HG03520 (cell line): ENCODE data around the gene JTB.

Source experiments
- ATAC-seq: cut with Tn5 transposase; IDR thresholded peaks from one replicate; pipeline ENCODE4 v1.9.1; 2021; ENCODE audit warnings: mild to moderate bottlenecking, moderate library complexity; ENCODE audit not compliant: unreplicated experiment

Gene JTB

DNA sequence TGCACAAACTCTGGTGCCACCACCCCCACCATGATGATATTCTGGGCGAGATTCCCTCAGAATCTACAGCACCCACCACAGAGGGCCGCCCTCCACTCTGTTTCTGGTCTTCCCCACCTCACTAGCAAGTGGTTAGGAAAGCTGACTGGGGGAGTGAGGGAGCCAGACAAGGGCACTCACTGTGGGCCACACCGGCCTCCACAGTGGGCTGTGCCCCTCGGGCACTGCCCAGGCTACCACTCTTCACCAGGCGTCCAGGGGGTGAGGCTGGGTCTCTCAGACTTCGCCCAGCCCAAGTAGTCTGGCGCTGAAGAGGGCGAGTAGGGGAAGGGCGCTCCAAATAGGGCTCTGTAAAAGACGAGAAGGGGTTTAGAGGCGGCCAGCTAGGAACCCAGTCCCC is 43.5 kb downstream of the JTB start:
- ATAC-seq, result no peak

DNA sequence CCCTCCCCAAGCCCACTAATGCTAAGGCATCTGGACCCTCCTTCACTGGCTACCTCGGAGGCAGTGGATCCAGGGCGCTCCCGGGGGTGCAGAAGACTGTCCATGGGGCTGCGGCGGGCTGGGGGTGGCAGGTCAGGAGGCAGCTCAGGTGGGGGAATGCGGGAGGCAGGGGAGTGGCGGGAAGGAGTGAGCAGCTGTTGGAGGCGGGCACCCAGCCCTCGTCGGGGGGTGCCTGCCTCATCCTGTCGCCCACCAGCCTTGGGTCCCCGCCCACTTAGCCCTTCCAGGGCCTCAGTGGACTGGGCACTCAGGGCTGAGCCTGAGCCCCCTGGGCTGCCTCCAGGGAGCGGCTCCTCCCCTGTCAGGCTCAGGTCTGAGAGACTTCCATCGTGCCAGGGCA is 44.0 kb downstream of the JTB start:
- no peak for ATAC-seq

DNA sequence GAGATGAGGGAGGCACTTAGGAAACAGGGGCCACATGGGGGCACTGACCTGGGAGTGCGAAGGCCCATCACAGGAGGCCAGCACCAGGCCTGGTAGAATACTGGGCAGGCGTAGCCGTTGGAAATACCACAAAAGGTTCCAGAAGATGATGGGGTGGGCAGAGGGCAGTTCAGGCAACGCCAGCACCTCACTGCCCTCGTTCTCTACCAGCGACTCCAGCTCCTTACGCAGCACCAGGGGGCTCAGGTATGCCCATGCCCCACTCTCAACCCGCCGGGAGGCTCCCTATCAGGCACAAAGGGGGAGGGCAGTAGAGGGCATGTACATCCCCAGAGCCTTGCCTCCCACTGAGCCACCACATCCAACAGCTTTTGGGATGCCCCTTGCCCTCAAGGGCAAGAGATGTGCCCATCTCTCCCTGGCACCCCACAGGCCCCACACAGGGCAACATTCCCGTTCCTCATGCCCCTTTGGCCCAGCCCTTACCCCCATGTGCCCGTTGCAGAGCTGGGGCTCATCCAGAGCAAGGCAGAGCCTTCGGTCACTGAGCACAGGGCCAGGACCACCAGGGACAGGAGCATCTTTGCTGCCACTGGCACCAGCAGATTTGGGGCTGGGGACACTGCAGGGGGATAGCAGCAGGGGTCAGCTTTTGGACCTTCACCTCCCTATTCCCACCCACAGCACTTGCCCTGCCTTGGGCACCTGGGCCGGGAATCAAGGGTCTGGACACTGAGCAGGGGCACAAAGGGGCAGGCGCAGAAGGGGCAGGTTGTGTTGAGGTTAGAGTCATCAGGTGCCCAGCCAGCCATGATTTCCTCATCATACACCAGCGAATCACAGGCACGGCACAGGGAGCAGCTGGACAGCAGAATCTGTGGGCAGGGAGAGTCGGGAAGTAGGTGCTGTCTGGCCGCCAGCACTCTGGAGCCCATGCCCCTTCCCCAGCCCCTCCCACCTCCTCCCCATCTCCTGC is 45.0 kb downstream of the JTB start:
- no peak for ATAC-seq

DNA sequence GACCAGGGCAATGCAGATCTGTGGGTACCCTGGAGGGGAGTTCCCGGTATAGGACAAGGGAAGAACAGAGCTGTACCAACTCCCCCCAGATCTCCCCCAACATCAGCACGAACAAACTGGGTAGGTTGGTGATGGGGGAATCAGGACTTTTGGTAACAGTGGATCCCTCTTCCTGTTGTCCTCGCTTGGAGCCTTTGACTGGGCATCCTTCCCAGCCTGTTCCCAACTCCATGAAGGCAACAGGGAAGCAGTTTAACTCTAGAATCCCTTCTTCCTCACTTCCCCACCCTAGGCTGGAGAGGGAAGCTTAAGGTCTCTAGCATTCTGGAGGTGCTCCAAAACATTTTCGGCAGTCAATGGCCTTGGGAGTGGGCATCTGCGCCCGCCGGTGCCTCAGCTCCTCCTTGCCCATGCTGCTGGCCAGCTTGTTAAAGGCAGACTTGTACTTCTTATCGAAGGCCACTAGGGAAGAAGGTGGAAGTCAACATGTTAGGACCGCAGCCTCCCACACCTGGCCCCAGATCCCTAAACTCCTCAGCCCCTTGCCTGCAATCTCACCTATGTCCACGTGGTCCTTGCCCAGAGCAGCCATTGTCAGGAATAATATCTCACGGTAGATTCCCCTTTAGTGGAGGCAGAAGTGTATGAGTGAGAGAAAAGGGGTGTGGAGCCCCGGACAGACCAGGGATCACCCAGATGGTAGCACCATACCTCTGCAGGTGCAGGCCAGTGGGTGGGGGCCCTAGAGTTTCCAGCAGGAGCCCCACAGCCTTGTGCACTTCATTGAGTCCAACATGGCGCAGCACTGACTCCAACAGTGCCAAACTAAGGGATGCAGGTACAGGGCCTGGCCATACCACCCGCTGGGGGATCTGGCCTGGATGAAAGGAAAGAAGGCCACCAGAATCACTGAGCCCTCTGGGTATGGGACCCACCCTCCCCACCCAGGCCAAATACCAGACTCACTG is 47.2 kb downstream of the JTB start:
- no peak for ATAC-seq

DNA sequence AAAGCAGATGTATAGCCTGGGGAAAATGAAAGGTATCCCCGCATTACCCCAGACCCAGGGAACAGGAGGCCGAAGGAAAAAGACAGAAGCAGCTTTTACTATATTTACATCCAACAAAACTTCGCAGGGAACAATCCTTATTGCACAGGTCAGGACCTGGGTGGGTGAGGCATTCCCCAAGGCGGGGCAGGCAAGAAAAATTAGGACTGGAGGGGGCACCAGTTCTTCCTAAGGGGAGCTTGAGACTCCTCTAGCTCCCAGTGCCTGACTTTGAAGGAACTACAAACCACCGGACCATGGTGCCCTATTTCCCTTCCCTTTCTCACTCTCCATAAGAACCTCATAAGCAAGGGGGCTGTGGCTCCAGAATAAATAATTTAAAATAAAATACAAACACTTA is 48.0 kb downstream of the JTB start:
- ATAC-seq, result no peak

DNA sequence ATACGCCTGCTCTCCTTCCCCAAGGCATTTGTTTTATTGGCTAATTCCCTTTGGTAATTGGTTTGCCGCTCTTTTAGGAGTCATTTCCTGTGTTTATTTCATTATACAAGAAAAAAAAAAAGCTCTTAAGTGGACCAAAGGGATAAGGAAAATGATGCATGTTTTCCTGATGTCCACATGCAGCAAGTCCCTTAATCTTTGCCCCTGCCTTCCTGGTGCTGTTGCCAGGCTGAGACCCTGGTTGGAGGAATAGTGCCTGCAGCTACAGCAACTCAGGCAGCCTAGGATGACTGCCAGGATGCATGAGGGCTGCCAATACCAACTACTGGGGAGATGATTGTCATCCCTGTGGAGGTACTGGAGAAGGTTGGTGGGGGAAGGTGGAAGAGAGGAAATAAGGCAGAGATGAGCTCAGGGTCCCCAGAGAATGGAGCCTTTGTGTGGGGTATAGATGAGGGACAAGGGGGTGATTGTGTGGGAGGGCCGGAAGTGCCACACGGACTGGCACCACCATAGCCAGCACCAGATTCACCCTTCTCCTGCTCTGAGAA is 48.6 kb downstream of the JTB start:
- ATAC-seq, result no peak

DNA sequence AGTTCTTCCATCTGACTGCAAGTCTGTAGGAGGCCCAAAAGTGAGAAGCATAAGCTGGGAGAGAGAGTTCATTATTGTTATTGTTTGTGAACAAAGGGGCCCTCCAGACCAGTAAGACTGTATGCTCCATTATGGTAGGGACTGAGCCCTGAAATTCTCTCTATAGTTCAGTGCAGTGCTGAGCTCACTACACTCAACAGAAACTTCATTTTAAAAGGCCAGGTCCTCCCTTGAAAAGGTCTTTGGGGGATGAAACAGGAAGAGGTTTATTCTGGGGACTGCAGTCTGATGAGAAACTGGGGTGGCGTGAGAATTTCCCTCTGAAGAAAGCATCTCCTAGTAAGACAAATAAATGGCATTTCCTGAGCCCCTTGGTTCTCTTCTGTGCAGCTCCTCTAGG is 49.2 kb downstream of the JTB start:
- ATAC-seq, result no peak

DNA sequence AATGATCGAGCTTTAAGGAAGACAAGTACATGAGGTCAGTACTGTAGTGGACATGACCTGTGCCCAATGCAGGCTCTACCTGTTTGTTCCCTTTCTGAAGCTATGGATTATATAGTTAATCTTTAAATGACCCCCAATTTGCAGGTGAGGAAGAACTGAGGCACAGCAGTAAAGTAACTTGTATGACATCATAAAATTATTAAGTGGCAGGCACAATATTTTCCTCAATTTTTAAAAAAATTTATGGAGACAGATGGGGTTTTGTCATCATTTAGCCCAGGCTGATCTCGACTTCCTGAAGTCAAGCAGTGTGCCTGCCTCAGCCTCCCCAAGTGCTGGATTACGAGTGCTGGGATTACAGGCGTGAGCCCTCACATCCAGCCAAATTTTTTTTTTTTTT is 51.1 kb downstream of the JTB start:
- ATAC-seq, result no peak
